GM20000 (cell line): ENCODE measurements around the gene SSUH2.
"Not testable (repeated sequence)": the region's sequence is repeated elsewhere in the genome, so short reads cannot be mapped to it uniquely, and the experiment has no call there.

Experiments used
- DNase-seq: peaks from one replicate; pipeline ENCODE4 v3.0.0; 2012; ENCODE audit warnings: low spot score
- TF ChIP-seq, protein P1 (sequence below): IDR thresholded peaks from 2 replicates; pipeline ENCODE4 v1.5.1; 2012; ENCODE audit warnings: mild to moderate bottlenecking, control low read depth; ENCODE audit errors: extremely low read depth, missing control alignments

Gene SSUH2

DNA sequence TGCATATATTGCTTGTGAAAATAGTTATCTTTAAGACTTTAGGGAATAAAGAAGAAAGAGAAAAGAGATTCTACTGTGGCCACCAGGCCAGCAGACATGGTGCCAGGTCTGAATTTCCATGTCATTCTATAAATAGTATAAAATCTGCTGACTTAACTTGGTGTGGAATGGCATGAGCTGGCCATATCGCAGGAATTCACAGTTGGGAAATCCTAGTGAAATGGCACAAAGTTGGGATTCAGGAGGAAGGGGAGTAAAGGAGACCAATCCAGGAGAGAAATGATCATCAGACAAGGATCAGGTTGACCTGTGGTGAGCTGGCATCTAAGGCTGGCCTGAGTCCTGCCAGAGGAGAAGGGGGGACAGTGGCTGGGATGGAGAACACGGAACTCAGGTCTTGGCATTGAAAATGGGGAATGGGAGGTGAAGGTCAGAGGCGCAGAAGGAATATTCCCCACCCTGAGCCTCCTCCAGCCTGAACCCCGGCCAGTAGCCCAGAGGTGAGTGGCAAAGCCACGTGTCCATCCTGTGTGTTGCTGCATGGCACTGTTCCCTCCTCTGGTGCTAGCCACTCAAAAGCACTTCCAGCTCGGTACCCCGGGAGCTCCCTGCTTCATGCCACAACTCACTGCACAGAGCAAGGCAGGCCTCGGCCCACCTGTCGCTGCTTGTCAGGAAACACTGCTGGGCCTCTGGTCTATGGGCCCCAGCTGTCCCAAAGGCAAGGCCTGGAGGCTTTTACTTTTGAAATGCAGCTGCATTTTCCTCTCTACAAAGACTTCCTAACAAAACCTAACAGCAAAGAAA is 51.4 kb downstream of the SSUH2 start:
- TF ChIP-seq, protein P1, sequence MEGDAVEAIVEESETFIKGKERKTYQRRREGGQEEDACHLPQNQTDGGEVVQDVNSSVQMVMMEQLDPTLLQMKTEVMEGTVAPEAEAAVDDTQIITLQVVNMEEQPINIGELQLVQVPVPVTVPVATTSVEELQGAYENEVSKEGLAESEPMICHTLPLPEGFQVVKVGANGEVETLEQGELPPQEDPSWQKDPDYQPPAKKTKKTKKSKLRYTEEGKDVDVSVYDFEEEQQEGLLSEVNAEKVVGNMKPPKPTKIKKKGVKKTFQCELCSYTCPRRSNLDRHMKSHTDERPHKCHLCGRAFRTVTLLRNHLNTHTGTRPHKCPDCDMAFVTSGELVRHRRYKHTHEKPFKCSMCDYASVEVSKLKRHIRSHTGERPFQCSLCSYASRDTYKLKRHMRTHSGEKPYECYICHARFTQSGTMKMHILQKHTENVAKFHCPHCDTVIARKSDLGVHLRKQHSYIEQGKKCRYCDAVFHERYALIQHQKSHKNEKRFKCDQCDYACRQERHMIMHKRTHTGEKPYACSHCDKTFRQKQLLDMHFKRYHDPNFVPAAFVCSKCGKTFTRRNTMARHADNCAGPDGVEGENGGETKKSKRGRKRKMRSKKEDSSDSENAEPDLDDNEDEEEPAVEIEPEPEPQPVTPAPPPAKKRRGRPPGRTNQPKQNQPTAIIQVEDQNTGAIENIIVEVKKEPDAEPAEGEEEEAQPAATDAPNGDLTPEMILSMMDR, result no peak
- no peak for DNase-seq

DNA sequence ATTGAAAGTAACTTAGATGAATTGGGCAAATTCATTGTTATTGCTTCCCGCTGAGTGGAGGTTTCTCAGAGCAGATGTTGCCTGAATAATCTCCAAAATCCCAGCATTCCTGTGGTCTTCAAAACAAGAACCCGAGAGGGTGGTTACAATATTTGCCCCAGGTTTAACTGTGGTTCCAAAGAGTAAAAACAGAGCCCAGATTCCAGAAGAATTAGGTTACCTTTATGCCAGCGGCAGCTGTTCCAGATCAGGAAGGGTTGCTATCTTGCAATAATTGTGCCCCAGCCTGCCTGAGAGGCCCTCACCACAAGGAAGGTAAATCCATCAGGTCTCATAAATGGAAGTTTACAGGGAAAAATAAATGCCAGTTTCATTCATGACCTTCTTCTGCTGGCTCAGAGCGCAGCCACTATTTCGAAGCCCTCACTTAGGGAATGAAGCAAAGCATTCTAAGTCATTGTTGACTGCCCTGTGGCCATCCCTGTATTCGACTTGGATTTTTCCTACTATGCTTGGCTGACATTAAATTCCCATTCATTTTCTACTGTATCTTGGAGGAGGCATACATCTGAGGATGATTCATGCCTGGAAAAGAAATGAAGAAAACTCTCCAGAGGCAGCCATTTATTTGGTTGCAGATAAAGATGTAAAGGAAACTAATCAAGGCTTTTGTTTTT is 54.6 kb downstream of the SSUH2 start:
- TF ChIP-seq, protein P1, result no peak
- no peak for DNase-seq

DNA sequence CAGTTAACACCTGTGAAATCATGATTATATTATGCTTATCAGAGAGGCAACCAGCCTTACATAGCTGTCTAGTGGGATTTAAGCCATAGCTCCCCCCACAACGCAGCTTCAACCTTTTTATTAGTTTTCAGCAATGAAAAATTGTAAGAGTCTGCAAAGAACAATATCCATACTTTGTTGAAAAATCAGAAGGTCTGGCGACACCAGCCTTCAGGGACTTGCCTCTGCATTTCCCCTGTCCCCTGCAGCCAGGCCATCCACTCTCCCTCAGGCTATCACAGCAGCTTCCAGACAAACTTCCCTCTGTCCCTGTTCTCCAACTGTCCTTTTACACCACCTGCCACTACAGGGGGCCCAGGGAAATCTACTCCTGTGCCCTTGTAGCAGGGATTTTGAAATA is 59.9 kb downstream of the SSUH2 start:
- TF ChIP-seq, protein P1, result no peak
- no peak for DNase-seq

DNA sequence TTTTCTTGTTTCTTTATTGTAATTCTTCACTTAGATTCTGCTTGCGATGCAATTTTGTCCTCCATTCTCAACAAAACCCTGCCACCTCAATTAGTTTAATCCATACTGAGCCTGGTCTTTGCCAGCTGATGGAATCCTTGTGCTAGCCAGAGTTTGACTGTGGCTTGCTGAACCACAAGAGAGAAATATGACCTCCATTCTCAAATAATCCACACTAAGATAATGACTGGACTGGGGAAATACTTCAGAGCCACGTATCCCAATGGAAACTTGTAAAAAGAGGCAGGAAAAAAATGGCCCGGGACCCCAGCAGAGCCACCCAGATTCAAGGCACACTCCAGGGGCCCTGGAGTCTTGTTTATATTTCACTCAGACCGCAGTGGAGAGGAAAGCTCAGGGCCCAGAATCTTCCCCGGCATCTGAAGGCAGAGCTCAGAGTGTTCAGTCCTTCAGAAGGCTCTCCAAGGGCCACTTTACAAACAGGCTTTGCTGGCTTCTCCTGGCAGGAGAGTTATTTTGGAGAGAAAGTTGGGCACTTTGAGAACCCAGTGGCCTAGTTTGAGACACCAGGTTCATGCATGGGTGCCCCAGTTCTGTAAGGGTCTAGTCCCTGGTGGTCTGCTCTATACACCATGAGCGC is 62.7 kb downstream of the SSUH2 start:
- TF ChIP-seq, protein P1, result no peak
- DNase-seq, result no peak

DNA sequence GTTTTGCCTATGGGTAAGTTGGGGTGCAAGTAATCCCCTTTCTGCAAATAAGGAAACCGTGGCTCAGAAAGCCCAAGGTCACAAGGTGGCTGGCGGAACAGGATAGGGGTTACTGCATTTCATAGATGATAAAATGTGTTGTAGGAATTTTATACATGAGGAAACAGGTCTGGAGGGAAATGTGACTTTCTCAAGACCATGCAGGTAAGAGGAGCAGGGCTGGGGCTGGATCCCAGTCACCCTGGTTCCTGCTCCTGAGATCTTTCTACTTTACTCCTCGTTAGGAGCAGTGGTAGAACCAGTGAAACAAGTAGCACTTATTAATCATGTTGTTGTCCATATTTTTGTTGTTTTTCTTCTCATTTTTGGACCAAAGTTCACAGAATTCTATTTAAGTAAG is 63.2 kb downstream of the SSUH2 start:
- TF ChIP-seq, protein P1, result no peak

DNA sequence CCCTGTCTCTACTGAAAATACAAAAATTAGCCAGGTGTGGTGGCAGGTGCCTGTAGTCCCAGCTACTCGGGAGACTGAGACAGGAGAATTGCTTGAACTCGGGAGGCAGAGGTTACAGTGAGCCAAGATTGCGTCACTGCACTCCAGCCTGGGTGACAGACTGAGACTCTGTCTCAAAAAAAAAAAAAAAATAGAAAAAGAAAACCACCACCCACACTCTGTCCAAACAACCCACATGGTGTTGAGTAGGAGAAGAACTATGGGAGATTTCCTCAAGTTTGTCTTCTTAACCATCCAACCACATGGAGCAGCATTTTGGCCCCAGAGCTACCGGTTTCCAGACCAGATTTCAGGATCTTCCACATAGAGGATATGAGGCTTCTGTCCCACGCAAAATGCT is 64.2 kb downstream of the SSUH2 start:
- not testable (repeated sequence) for DNase-seq

More for the DNA sequence above, 63.2 kb downstream of the SSUH2 start:
- no peak for DNase-seq

DNA sequence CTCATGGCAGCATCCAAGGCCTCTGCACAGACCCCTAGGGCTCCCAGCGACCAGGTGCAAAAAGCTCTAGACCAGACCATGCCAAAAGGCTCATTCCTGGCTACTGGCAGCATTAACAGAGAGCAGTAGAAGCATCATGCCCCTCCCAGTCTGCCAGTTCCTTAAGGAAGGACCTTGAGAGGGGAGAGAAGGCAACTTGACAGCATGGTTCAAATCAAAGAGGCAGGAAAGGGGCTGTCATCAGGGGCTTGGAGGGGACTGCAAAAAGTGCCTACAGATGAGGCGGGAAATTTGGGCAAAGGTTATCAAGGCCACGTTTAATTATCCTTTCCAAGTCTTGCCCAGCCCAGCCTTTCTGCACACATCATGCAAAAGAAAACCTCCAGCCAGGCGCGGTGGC is 64.7 kb downstream of the SSUH2 start:
- TF ChIP-seq, protein P1, result no peak
- no peak for DNase-seq
